HCT116 (cell line): Measurements from ENCODE around the gene SH3BP4. TPM values are rescaled to one million over a fixed set of nuclear protein-coding genes. Genes with fewer than 3 reads are reported as not detected.

Experiments
- ATAC-seq: fragments of 200-7000 bp; cut with Tn5 transposase; 2 replicates; pipeline ENCODE4 v1.9.1; 2020; ENCODE audit warnings: mild to moderate bottlenecking, moderate library complexity
- BruUV-seq: library from RNA; stranded (reverse); fragments of 400-500 nt; replicated peaks from 2 replicates; lab custom pipeline; 2021; lab: Mats Ljungman, UMichigan
- CTCF ChIA-PET: fragments of 300-600 bp; sonication (Branson Sonifier 250); formaldehyde crosslinking; loops from one replicate; lab custom pipeline; 2021; ENCODE audit warnings: antibody characterized with exemption; lab: Charles Lee
- POLR2A ChIA-PET: fragments of 300-600, 350-600 bp; sonication (Branson Sonifier 250); formaldehyde crosslinking; loops from one replicate; lab custom pipeline; 2021; ENCODE audit warnings: antibody characterized with exemption; lab: Charles Lee
- RAD21 ChIA-PET, 2 experiments: fragments of 300-600 bp; sonication (Branson Sonifier 250); formaldehyde crosslinking; loops; one replicate each; lab custom pipeline; 2023; ENCODE audit warnings: low total read pairs in 2 of 2; ENCODE audit not compliant: uncharacterized antibody in 2 of 2, unreplicated experiment in 2 of 2, low non-redundant PET in 1 of 2; lab: Charles Lee
- DNase-seq: peaks from one replicate; pipeline ENCODE4 v3.0.0-alpha.2; 2010; ENCODE audit warnings: low read depth, low spot score
- H2AFZ ChIP-seq: fragments of 200-600 bp; shearing (Covaris generic), sonication (generic); 2 replicates; pipeline ENCODE4 v1.6.1; 2017; ENCODE audit warnings: low read depth, mixed run types, mixed read lengths, antibody characterized with exemption, low read length; ENCODE audit not compliant: poor library complexity, severe bottlenecking
- H3K27ac ChIP-seq: 2 replicates; pipeline ENCODE4 v1.5.1; 2012; ENCODE audit warnings: low read depth, low read length
- H3K27me3 ChIP-seq: fragments of 200-600 bp; sonication (generic); 2 replicates; pipeline ENCODE4 v1.6.1; 2016; ENCODE audit warnings: mixed run types, low read length, mixed read lengths; ENCODE audit not compliant: insufficient read depth
- H3K36me3 ChIP-seq, 2 experiments: fragments of 200-500 bp in 1 of 2; fragments of 200-600 bp in 1 of 2; sonication (Bioruptor generic) in 1 of 2; sonication (generic) in 1 of 2; 2 replicates each; pipeline versions ENCODE4 v1.5.1 to v1.6.1; 2014 to 2016; ENCODE audit warnings: low read length in 2 of 2, inconsistent platforms in 1 of 2, mixed read lengths in 1 of 2, mixed run types in 1 of 2; ENCODE audit not compliant: insufficient read depth in 2 of 2, control insufficient read depth in 1 of 2
- H3K4me1 ChIP-seq, 2 experiments: fragments of 200-600 bp in 1 of 2; sonication (generic) in 1 of 2; 2 replicates each; pipeline versions ENCODE4 v1.5.1 to v1.6.1; 2012 to 2017; ENCODE audit warnings: low read length in 2 of 2, inconsistent platforms in 1 of 2, mild to moderate bottlenecking in 1 of 2, mixed read lengths in 1 of 2, mixed run types in 1 of 2, moderate library complexity in 1 of 2; ENCODE audit not compliant: insufficient read depth in 2 of 2, control insufficient read depth in 1 of 2
- H3K4me2 ChIP-seq: fragments of 200-600 bp; sonication (generic); 2 replicates; pipeline ENCODE4 v1.6.1; 2017; ENCODE audit warnings: mixed run types, low read length, mixed read lengths
- H3K4me3 ChIP-seq, 2 experiments: fragments of 200-600 bp in 1 of 2; sonication (generic) in 1 of 2; replicated peaks in 1 of 2; 2 replicates each; pipeline ENCODE4 v1.5.1; 2011 to 2016; ENCODE audit warnings: low read length in 2 of 2, control low read depth in 1 of 2, low read depth in 1 of 2, mild to moderate bottlenecking in 1 of 2, mixed read lengths in 1 of 2, mixed run types in 1 of 2
- H3K79me2 ChIP-seq: fragments of 200-600 bp; sonication (generic); 2 replicates; pipeline ENCODE4 v1.6.1; 2017; ENCODE audit warnings: mild to moderate bottlenecking, mixed run types, low read length, moderate library complexity, mixed read lengths; ENCODE audit not compliant: insufficient read depth
- H3K9ac ChIP-seq: fragments of 200-600 bp; sonication (generic); 2 replicates; pipeline ENCODE4 v1.6.1; 2016; ENCODE audit warnings: low read length, mixed read lengths
- H3K9me2 ChIP-seq: fragments of 200-600 bp; sonication (generic), shearing (Covaris generic); 2 replicates; pipeline ENCODE4 v1.6.1; 2017; ENCODE audit warnings: mixed run types, mild to moderate bottlenecking, moderate library complexity; ENCODE audit not compliant: insufficient read depth
- H3K9me3 ChIP-seq, 2 experiments: fragments of 200-500 bp in 1 of 2; fragments of 200-600 bp in 1 of 2; sonication (Bioruptor generic) in 1 of 2; sonication (generic) in 1 of 2; 2 replicates each; pipeline ENCODE4 v1.6.1; 2014 to 2017; ENCODE audit warnings: low read length in 2 of 2, mixed read lengths in 2 of 2, inconsistent platforms in 1 of 2, low read depth in 1 of 2, mild to moderate bottlenecking in 1 of 2, mixed run types in 1 of 2, moderate library complexity in 1 of 2; ENCODE audit not compliant: control insufficient read depth in 1 of 2, insufficient read depth in 1 of 2
- H4K20me1 ChIP-seq: fragments of 200-600 bp; sonication (generic), shearing (Covaris generic); 2 replicates; pipeline ENCODE4 v1.6.1; 2017; ENCODE audit warnings: mixed run types, mild to moderate bottlenecking, moderate library complexity; ENCODE audit not compliant: insufficient read depth
- ATF3 ChIP-seq: IDR thresholded peaks from 2 replicates; pipeline ENCODE4 v1.6.1; 2012
- ELF1 ChIP-seq: IDR thresholded peaks from 2 replicates; pipeline ENCODE4 v1.6.1; 2012; ENCODE audit warnings: low read depth, borderline replicate concordance
- EZH2phosphoT487 ChIP-seq: fragments of 200-600 bp; IDR thresholded peaks from 2 replicates; pipeline ENCODE4 v1.6.1; 2018; ENCODE audit warnings: antibody characterized with exemption, borderline replicate concordance
- MAX ChIP-seq: IDR thresholded peaks from 2 replicates; pipeline ENCODE4 v1.6.1; 2012
- POLR2AphosphoS5 ChIP-seq: IDR thresholded peaks from 2 replicates; pipeline ENCODE4 v1.6.1; 2011; ENCODE audit warnings: mild to moderate bottlenecking, low read depth, low read length, moderate library complexity
- RAD21 ChIP-seq: IDR thresholded peaks from 2 replicates; pipeline ENCODE4 v1.6.1; 2012; ENCODE audit warnings: low read depth, mild to moderate bottlenecking
- REST ChIP-seq: IDR thresholded peaks from 2 replicates; pipeline ENCODE4 v1.6.1; 2012; ENCODE audit warnings: low read depth
- SIN3A ChIP-seq: IDR thresholded peaks from 2 replicates; pipeline ENCODE4 v1.6.1; 2012; ENCODE audit warnings: low read depth
- SRF ChIP-seq: IDR thresholded peaks from 2 replicates; pipeline ENCODE4 v1.6.1; 2012; ENCODE audit warnings: low read depth
- TCF7L2 ChIP-seq: IDR thresholded peaks from 2 replicates; pipeline ENCODE4 v1.7.0; 2011; ENCODE audit warnings: borderline replicate concordance, inconsistent platforms; ENCODE audit not compliant: insufficient read depth, insufficient read length; ENCODE audit errors: extremely low read depth
- YY1 ChIP-seq: IDR thresholded peaks from 2 replicates; pipeline ENCODE4 v1.6.1; 2011; ENCODE audit warnings: low read length, low read depth, moderate library complexity, mild to moderate bottlenecking; ENCODE audit not compliant: insufficient replicate concordance; ENCODE audit errors: extremely low read depth
- intact Hi-C: fragments of 100-400 bp; cut with micrococcal nuclease; formaldehyde crosslinking; loops from 2 replicates; pipeline ENCODE4 v1.10.0; 2022
- total RNA-seq: library from RNA; stranded (reverse); gene quantifications from one replicate; pipeline ENCODE4 v1.2.1, GENCODE V29; 2021; ENCODE audit not compliant: unreplicated experiment

The SH3BP4 gene
- total RNA-seq, 1 experiment from 2014 or later: 32.9 TPM

- CTCF ChIA-PET: no interaction called here
- no TSS peak for BruUV-seq
Observed at GRCh38 chr2:234949762-234950434, 1.9 kb upstream of the SH3BP4 start.

More at GRCh38 chr2:234949762-234950434, 1.9 kb upstream of the SH3BP4 start:
- ATAC-seq (no peak), DNase-seq (no peak)
- ChIA-PET POLR2A (no interaction called here), RAD21 (interaction anchor here in 1 of 2 experiments (0.7 kb wide), 1 partner anchor 76 kb away, joined by 3 read pairs; no protein-coding TSS in a partner anchor)
- no peaks in the 10 kb centered on the region for H3K27me3 ChIP-seq
- TF ChIP-seq POLR2AphosphoS5 (no peak), RAD21 (no peak), TCF7L2 (no peak), SIN3A (no peak), MAX (no peak), REST (no peak), SRF (no peak), ATF3 (no peak), EZH2phosphoT487 (no peak), YY1 (no peak), ELF1 (no peak)
- H3K4me2 ChIP-seq: no peak overlapping the region
- H3K79me2 ChIP-seq: peaks cover 27% of the 10 kb centered on the region
- intact Hi-C loops: no loop called here
- no peak overlapping the region for H3K27ac ChIP-seq
- no peaks in the 10 kb centered on the region for H3K9me3 ChIP-seq
- no peak overlapping the region for H3K9ac ChIP-seq
- no peaks in the 10 kb centered on the region for H4K20me1 ChIP-seq
- H3K36me3 ChIP-seq: no peaks in the 10 kb centered on the region
- no peak overlapping the region for H3K4me3 ChIP-seq
- H3K9me2 ChIP-seq: no peaks in the 10 kb centered on the region
- peaks cover 22 to 29% of the 10 kb centered on the region in 2 experiments; a peak in 3 of 4 replicates for H3K4me1 ChIP-seq
- no peak overlapping the region for H2AFZ ChIP-seq
